DOHH2 (cell line): ENCODE data around the gene ZSWIM1.

ENCODE experiments used
- EZH2phosphoT487 ChIP-seq: fragments of 200-600 bp; sonication (generic); IDR thresholded peaks from 2 replicates; pipeline ENCODE4 v1.6.1; 2017; ENCODE audit warnings: borderline replicate concordance, mild to moderate bottlenecking, antibody characterized with exemption, low read length, moderate library complexity, mixed read lengths
- TF ChIP-seq, protein P1 (sequence below): fragments of 200-600 bp; sonication (generic); IDR thresholded peaks from one replicate; pipeline ENCODE4 v1.5.1; 2014; ENCODE audit warnings: antibody characterized with exemption, mild to moderate bottlenecking, low read depth, low read length; ENCODE audit not compliant: poor library complexity, severe bottlenecking

DNA sequence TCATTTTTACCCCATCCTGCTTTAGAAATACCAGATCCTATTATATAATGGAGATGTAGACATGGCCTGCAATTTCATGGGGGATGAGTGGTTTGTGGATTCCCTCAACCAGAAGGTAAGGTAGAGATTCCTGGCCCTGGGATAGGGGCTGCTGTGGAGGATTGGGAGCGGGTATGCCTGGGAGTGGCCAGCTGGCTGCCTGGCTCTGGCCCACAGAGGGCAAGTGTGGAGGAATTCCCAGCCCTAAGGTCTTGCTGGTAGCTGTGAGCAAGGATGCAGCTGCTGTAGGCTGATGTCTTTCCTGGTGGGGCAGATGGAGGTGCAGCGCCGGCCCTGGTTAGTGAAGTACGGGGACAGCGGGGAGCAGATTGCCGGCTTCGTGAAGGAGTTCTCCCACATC lies 16.7 kb downstream of the ZSWIM1 start:
- TF ChIP-seq, protein P1, sequence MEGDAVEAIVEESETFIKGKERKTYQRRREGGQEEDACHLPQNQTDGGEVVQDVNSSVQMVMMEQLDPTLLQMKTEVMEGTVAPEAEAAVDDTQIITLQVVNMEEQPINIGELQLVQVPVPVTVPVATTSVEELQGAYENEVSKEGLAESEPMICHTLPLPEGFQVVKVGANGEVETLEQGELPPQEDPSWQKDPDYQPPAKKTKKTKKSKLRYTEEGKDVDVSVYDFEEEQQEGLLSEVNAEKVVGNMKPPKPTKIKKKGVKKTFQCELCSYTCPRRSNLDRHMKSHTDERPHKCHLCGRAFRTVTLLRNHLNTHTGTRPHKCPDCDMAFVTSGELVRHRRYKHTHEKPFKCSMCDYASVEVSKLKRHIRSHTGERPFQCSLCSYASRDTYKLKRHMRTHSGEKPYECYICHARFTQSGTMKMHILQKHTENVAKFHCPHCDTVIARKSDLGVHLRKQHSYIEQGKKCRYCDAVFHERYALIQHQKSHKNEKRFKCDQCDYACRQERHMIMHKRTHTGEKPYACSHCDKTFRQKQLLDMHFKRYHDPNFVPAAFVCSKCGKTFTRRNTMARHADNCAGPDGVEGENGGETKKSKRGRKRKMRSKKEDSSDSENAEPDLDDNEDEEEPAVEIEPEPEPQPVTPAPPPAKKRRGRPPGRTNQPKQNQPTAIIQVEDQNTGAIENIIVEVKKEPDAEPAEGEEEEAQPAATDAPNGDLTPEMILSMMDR, result no peak
- TF ChIP-seq EZH2phosphoT487, result no peak
